Activated CD4-positive, alpha-beta T cell treated with anti-CD3 and anti-CD28 coated beads for 24 hours (primary cell): ENCODE results near the gene RAB12.
"Not testable (repeated sequence)": the region's sequence is repeated elsewhere in the genome, so short reads cannot be mapped to it uniquely, and the experiment has no call there.

Experiments used
- DNase-seq, 2 donors: peaks; one replicate each; pipeline ENCODE4 v3.0.0-alpha.2; 2020; ENCODE audit warnings: low read depth in 2 of 2

RAB12 gene

GRCh38 chr18:8608795-8609658, at the start of gene RAB12:
RAB12 (plus strand) TSS chr18:8609437; CDS start chr18:8609440, 3 bp downstream.
- DNase-seq: peak; percentile 74 to 80

DNA sequence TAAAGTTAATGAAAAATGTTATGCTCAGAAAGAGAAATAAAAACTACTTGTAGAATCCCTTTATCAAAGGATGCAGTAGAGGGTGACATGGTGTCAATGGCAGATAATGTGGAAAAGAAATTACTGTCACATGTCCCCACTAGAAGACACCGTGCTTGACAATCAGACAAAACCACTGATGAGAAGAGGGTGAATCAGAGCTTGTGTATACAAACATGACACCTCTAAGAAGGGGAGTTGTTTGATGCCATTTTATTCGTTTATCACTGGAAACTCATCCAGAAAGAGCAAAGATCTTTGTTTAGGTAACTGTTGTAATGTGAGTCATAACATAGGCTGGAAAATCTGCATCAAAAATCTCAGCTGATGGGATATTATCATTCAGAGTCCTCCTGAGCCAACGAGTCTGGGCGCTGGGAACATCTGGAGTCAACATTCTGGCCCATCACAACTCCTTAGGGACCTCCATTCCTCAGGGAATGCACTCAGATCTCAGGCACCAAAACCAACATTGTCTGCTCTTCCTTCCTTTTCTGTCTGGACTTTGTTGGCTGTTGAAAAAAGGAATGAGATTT, 49.5 kb upstream of the RAB12 start:
- DNase-seq: no peak

DNA sequence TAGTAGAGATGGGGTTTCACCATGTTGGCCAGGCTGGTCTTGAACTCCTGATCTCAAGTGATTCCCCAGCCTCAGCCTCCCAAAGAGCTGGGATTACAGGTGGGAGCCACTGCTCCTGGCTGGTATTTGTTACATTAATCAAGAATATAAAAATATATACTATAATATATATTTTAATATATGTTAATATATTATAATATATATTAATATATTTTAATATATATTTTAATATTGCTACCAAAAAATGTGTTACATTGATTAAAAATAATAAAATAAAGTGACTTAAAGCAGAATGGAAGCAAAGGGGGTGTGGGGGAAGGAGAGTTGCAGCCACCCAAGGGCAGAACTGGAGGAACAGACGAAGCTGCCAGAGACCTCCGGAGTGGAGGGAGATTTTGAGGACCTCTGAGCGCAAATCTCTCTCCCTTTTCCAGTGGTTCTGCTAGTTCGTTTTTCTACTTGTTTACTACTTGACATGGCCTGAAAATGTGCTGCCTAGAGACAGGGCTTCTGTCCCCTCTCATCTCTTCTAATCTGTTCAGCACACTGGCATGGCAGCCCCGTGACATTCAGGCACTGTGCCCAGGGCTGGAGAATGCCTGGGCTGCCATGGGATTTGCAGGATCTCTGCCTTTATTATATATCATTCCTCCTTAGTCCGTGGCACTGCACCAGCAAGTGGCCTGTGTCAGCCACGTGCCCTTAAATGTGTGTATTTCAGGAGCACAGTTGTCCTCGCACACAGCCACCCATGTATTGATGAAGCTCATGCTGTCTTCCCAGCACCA, 47.9 kb upstream of the RAB12 start:
- no peak for DNase-seq

- no peak for DNase-seq
Observed at GRCh38 chr18:8562070-8562469, 47.2 kb upstream of the RAB12 start.

GRCh38 chr18:8562919-8563318, 46.3 kb upstream of the RAB12 start:
- no peak for DNase-seq

GRCh38 chr18:8571399-8571798, 37.8 kb upstream of the RAB12 start:
- DNase-seq: no peak

GRCh38 chr18:8573766-8574165, 35.5 kb upstream of the RAB12 start:
- not testable (repeated sequence) for DNase-seq

DNA sequence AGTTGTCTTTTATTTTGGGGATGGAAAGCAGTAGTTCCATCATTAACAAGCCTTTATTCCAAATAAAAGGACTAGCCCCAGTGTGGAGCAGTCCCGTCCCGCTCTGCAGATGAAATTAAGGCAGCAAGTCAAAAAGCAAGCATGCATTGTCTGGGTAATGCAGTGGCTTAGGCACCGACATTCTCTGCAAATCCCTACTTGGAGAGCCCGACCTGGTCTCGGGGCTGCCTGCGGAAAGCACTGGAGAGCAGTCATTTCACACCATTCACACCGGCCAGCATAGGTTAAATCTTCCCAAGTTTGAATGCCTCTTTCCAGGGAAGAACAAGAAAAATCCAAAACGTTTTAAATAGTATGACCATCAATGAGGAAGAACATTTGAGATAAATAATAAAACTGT, 24.4 kb upstream of the RAB12 start:
- no peak for DNase-seq

- DNase-seq: no peak
Observed at GRCh38 chr18:8586941-8587340, 22.3 kb upstream of the RAB12 start.

- no peak for DNase-seq
Observed at GRCh38 chr18:8595445-8595844, 13.8 kb upstream of the RAB12 start.

DNA sequence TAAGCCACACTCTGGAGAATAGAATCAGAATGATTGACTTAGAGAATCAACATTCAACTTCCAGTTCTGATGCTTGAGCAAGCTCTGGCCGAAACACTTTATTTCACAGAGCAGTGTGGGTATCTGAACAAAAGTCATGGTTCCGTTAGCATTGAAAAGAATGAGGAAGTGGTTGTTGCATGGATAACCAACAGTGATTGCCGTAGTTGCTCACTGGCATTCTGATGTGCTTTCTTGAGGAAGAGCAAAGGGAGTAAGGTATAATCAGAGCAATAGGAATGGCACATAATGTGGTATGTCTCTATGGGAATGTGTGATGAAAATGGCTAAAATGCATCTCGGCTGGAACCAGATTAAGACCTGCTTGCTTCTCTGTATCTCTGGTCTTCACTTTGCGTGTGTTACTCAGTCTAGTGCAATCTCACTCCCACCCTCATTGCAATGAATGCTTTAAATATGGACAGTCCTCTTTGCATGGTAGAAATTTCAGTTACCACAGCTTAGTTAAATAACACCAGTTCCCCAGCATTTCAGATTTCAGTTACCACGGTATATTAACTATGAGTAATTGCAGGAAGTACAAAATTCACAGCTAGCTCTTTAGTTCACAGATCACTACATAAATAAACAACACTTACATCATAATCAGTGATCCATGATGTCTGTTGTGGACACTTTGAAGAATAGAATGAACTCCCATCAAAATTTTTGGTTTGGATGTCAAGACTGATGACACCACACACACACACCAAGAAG, 7.8 kb upstream of the RAB12 start:
- no peak for DNase-seq

GRCh38 chr18:8602040-8602439, 7.2 kb upstream of the RAB12 start:
- DNase-seq: no peak

GRCh38 chr18:8602557-8602956, 6.7 kb upstream of the RAB12 start:
- no peak for DNase-seq

DNA sequence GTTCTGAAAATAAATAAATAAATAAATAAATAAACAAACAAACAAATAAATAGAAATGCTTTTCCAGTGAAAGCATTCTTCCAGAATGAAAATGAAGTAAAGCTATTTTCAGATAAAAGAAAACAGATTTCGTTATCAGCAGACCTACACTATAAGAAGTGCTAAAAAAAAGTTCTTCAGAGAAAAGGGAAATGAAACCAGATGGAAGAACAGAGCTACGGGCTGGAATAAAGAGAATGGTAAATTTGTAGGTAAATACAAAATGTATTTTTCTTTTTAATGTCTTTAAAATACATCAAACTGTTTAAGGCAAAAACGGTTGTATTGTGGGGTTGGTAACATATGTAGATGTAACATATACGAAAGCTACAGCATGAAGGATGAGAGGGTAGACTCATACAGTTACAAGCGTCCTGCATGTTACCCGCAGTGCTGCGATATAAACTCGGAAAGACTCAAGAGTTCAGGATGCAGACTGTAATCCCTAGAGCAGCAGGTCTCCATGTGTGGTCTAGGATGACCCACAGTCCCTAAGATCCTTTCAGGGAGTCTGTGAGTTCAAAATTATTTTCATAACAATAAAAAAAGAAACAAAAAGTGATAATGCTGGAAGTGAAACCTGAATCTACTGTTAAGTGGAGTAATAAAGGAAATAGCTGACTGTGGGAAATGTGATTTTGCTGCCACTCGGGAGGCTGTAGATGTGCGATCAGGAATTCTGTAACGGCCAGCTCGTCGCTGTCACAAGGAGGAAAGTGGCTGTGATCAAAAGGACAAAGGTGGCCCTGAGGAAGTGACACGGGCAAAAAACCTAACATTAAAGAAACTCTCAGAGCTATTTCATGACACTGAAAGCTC, 5.3 kb upstream of the RAB12 start:
- no peak for DNase-seq

GRCh38 chr18:8605974-8606373, 3.3 kb upstream of the RAB12 start:
- no peak for DNase-seq

DNA sequence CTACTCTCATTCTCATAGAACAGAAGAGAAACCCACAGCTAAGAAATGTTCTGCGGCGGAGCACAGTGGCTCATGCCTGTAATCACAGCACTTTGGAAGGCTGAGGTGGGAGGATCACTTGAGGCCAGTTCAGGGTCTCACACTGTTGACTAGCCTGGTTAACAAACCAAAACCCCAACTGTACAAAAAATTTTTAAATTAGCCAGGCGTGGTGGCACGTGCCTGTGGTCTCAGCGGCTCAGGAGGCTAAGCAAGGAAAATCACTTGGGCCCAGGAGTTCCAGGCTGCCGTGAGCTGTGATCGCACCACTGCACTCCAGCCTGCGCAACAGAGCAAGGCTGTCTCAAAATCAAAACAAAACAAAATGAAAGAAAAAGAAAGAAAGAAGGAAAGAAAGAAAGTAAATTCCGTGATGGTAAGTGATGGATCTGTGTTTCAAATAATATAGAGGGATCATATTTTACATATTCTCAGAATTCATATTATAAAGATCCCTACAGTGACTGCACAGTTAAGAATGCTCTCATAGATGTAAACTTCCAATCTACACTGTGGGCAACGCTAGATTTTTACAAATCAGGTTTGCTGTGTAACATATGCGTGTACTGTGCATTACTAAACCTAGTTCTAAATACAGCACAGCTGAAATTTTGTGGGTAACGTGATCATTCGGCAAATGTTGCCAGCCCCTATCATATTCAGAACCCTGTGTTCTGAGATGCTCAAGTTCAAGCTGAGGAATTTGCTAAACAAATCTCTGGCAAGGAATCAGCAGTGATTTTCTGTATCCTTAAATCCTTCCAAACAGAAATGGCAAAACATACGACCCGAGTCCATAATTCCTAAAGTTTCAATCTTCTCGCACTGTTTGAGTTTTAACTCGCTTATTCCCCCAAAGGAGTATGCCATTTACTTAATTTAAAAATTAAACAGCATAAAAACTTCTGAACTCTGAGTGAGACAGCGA, 1.2 kb upstream of the RAB12 start:
- DNase-seq: no peak

GRCh38 chr18:8609659-8610458, 622 bp downstream of the RAB12 start:
- no peak for DNase-seq

DNA sequence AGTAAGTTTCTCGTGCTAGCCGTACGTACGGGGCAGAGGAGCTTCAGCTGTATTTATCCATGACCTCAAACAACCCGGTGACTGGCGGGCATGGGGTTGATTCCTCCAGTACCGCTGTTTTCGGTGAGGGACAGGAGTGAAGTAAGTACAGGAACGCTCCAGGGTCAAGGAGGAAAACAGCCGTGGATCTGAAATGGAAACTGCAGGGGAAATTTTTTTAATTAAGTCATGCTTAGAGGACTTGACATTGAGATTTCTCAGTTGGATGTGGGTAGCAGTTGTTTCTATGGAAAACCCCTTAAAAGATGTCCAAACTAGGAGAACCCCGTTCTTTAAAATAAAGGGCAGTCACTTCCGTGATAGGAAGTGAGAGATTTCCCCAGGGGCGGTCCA, 1.2 kb downstream of the RAB12 start:
- no peak for DNase-seq
